ENCODE measurements around the gene PODXL2.

DNA sequence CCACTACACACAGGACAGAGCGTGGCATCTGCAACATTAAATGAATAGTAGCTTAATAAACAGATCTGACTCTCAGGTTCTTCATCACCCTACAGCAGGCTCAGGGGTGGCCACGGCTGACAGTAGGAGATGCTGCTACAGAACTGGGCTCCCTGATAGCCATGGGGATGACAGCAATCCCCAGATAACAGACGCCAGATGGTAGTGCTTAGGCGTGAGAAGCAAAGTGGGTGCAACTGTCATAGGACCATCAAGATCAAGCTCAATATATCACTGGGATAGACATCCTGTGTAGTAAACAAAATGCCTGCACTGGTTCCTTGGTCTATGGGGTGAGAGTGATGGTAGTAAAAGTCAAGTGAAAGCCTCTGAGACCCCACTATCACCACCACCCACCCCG lies 35.8 kb upstream of the PODXL2 start:
- TF ChIP-seq, protein P1, sequence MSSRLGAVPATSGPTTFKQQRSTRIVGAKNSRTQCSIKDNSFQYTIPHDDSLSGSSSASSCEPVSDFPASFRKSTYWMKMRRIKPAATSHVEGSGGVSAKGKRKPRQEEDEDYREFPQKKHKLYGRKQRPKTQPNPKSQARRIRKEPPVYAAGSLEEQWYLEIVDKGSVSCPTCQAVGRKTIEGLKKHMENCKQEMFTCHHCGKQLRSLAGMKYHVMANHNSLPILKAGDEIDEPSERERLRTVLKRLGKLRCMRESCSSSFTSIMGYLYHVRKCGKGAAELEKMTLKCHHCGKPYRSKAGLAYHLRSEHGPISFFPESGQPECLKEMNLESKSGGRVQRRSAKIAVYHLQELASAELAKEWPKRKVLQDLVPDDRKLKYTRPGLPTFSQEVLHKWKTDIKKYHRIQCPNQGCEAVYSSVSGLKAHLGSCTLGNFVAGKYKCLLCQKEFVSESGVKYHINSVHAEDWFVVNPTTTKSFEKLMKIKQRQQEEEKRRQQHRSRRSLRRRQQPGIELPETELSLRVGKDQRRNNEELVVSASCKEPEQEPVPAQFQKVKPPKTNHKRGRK (CRISPR knock-in tag; IDR thresholded peaks at IDR 0.05; ENCODE audit: borderline replicate concordance) = no peak
- TF ChIP-seq, protein P2, sequence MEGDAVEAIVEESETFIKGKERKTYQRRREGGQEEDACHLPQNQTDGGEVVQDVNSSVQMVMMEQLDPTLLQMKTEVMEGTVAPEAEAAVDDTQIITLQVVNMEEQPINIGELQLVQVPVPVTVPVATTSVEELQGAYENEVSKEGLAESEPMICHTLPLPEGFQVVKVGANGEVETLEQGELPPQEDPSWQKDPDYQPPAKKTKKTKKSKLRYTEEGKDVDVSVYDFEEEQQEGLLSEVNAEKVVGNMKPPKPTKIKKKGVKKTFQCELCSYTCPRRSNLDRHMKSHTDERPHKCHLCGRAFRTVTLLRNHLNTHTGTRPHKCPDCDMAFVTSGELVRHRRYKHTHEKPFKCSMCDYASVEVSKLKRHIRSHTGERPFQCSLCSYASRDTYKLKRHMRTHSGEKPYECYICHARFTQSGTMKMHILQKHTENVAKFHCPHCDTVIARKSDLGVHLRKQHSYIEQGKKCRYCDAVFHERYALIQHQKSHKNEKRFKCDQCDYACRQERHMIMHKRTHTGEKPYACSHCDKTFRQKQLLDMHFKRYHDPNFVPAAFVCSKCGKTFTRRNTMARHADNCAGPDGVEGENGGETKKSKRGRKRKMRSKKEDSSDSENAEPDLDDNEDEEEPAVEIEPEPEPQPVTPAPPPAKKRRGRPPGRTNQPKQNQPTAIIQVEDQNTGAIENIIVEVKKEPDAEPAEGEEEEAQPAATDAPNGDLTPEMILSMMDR (IDR thresholded peaks at IDR 0.05) = no peak
- TF ChIP-seq SMAD3 (CRISPR knock-in tag; IDR thresholded peaks at IDR 0.05; ENCODE audit: borderline replicate concordance) = no peak
- TF ChIP-seq NFE2L1 (CRISPR knock-in tag; IDR thresholded peaks at IDR 0.05) = no peak
- TF ChIP-seq ETV6 (CRISPR knock-in tag; IDR thresholded peaks at IDR 0.05) = no peak
- TF ChIP-seq RELA (CRISPR knock-in tag; IDR thresholded peaks at IDR 0.05; ENCODE audit: borderline replicate concordance) = no peak
- TF ChIP-seq MXD4 (CRISPR knock-in tag; IDR thresholded peaks at IDR 0.05; ENCODE audit: borderline replicate concordance) = no peak
